ENCODE results near the gene IRS1.

The IRS1 gene

GRCh38 chr2:226763320-226763719, 36.3 kb downstream of the IRS1 start:
- no peaks in the 10 kb centered on the region for H3K4me1 ChIP-seq (ENCODE audit: control insufficient read depth, low read depth, low read length)
- no peak overlapping the region for H3K27ac ChIP-seq (ENCODE audit: low read length)
- H3K27me3 ChIP-seq (ENCODE audit: control insufficient read depth, insufficient read depth, low read length), result no peaks in the 10 kb centered on the region
- no peak overlapping the region for H3K4me3 ChIP-seq (ENCODE audit: low read length)
- H3K9me3 ChIP-seq (ENCODE audit: control insufficient read depth, low read depth, low read length), result no peaks in the 10 kb centered on the region
- no peaks in the 10 kb centered on the region for H3K36me3 ChIP-seq (ENCODE audit: control insufficient read depth, low read depth, low read length)
- no peak overlapping the region for H3K9ac ChIP-seq (ENCODE audit: low read length)

DNA sequence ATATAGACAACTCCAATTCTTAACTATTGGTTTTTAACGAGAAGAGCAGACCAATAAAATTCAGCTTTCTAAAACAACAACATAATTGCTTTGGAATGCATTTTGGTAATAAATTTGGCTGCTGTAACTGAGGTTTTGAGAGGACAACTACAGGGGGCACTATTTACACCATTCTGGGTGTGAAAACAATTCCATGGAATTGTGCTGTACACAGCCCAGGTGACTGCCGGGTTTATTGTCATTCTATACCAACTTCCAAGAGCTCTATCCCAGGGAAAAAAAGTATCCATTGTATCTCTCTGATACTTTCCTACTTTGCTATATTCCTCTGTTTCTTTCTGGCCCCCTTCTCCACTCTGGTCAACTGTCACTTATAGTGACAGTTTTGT, 38.4 kb downstream of the IRS1 start:
- H3K4me1 ChIP-seq (ENCODE audit: control insufficient read depth, low read depth, low read length), result peaks cover 2% of the 10 kb centered on the region
- no peak overlapping the region for H3K4me3 ChIP-seq (ENCODE audit: low read length)
- no peak overlapping the region for H3K27ac ChIP-seq (ENCODE audit: low read length)
- no peak overlapping the region for H3K9ac ChIP-seq (ENCODE audit: low read length)
- no peaks in the 10 kb centered on the region for H3K36me3 ChIP-seq (ENCODE audit: control insufficient read depth, low read depth, low read length)
- no peaks in the 10 kb centered on the region for H3K9me3 ChIP-seq (ENCODE audit: control insufficient read depth, low read depth, low read length)
- no peaks in the 10 kb centered on the region for H3K27me3 ChIP-seq (ENCODE audit: control insufficient read depth, insufficient read depth, low read length)

GRCh38 chr2:226760412-226761194, 39.0 kb downstream of the IRS1 start:
- no peak overlapping the region for H3K9ac ChIP-seq (ENCODE audit: low read length)
- no peaks in the 10 kb centered on the region for H3K27me3 ChIP-seq (ENCODE audit: control insufficient read depth, insufficient read depth, low read length)
- no peak overlapping the region for H3K27ac ChIP-seq (ENCODE audit: low read length)
- H3K9me3 ChIP-seq (ENCODE audit: control insufficient read depth, low read depth, low read length), result no peaks in the 10 kb centered on the region
- H3K4me1 ChIP-seq (ENCODE audit: control insufficient read depth, low read depth, low read length), result peaks cover 8% of the 10 kb centered on the region
- no peaks in the 10 kb centered on the region for H3K36me3 ChIP-seq (ENCODE audit: control insufficient read depth, low read depth, low read length)
- H3K4me3 ChIP-seq (ENCODE audit: low read length), result no peak overlapping the region

GRCh38 chr2:226759768-226760167, 39.9 kb downstream of the IRS1 start:
- Histone ChIP-seq H3K9me3 (ENCODE audit: control insufficient read depth, low read depth, low read length) (no peaks in the 10 kb centered on the region), H3K27me3 (ENCODE audit: control insufficient read depth, insufficient read depth, low read length) (no peaks in the 10 kb centered on the region), H3K4me1 (ENCODE audit: control insufficient read depth, low read depth, low read length) (peaks cover 8% of the 10 kb centered on the region), H3K4me3 (ENCODE audit: low read length) (no peak overlapping the region), H3K36me3 (ENCODE audit: control insufficient read depth, low read depth, low read length) (no peaks in the 10 kb centered on the region), H3K27ac (ENCODE audit: low read length) (no peak overlapping the region), H3K9ac (ENCODE audit: low read length) (no peak overlapping the region)

DNA sequence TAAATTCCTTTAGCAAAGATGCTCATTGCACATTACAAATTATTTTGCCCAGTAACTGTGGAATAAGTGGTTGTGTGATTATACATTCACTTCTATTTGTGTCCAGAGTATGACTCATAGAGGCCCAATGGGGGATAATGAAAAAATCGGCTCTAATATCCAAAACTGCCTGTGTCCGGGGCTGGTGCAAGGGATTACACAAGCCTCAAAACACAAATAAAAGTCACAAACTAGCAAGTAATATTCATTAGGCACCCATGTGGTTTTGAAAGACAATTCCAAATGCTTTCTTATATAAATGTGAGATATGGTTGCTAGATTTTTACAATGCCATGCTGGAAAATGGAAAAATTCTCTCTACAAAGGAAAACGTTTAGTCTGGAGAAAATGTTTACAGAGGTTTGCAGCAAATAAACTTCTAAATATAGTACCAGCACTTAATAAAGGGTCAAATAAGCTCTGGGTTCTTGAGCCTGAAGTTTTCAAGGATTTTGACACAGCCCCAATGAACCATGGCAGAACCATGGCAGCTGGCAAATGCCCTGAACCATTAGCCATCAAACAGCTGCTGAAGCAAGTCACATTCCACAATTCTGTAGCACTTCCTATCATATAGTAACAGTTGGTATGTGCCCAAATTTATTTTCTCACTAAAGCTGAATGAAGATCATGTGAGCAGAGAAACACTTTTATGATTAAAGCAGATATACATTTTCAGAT, 40.5 kb downstream of the IRS1 start:
- no peak overlapping the region for H3K4me3 ChIP-seq (ENCODE audit: low read length)
- H3K9me3 ChIP-seq (ENCODE audit: control insufficient read depth, low read depth, low read length), result no peaks in the 10 kb centered on the region
- H3K4me1 ChIP-seq (ENCODE audit: control insufficient read depth, low read depth, low read length), result peaks cover 8% of the 10 kb centered on the region
- no peaks in the 10 kb centered on the region for H3K36me3 ChIP-seq (ENCODE audit: control insufficient read depth, low read depth, low read length)
- H3K27me3 ChIP-seq (ENCODE audit: control insufficient read depth, insufficient read depth, low read length), result no peaks in the 10 kb centered on the region
- H3K9ac ChIP-seq (ENCODE audit: low read length), result no peak overlapping the region
- H3K27ac ChIP-seq (ENCODE audit: low read length), result no peak overlapping the region

DNA sequence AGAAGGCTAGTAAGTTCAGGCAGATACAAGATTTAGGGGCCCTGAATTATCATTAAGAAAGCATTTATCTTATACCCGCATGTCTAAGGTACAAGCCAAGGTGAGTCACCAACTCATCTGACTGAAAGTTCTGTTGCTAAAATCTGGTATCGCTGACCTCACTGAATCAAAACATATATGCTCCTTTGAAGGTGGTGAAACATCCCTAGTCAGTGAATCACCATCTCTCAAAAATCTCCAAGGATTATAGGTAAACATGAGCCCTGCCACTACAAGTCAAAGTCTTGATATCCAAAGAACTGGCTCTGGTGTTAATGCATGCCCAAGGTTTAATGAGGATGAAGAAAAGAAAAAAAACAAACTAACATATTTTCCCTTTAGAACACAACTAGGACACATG, 43.5 kb downstream of the IRS1 start:
- Histone ChIP-seq H3K9ac (ENCODE audit: low read length) (no peak overlapping the region), H3K36me3 (ENCODE audit: control insufficient read depth, low read depth, low read length) (no peaks in the 10 kb centered on the region), H3K27ac (ENCODE audit: low read length) (no peak overlapping the region), H3K4me3 (ENCODE audit: low read length) (no peak overlapping the region), H3K4me1 (ENCODE audit: control insufficient read depth, low read depth, low read length) (peaks cover 8% of the 10 kb centered on the region), H3K27me3 (ENCODE audit: control insufficient read depth, insufficient read depth, low read length) (no peaks in the 10 kb centered on the region), H3K9me3 (ENCODE audit: control insufficient read depth, low read depth, low read length) (no peaks in the 10 kb centered on the region)

GRCh38 chr2:226755631-226756030, 44.0 kb downstream of the IRS1 start:
- Histone ChIP-seq H3K4me1 (ENCODE audit: control insufficient read depth, low read depth, low read length) (peaks cover 8% of the 10 kb centered on the region), H3K27me3 (ENCODE audit: control insufficient read depth, insufficient read depth, low read length) (no peaks in the 10 kb centered on the region), H3K9me3 (ENCODE audit: control insufficient read depth, low read depth, low read length) (no peaks in the 10 kb centered on the region), H3K36me3 (ENCODE audit: control insufficient read depth, low read depth, low read length) (no peaks in the 10 kb centered on the region), H3K9ac (ENCODE audit: low read length) (no peak overlapping the region), H3K4me3 (ENCODE audit: low read length) (no peak overlapping the region), H3K27ac (ENCODE audit: low read length) (no peak overlapping the region)

DNA sequence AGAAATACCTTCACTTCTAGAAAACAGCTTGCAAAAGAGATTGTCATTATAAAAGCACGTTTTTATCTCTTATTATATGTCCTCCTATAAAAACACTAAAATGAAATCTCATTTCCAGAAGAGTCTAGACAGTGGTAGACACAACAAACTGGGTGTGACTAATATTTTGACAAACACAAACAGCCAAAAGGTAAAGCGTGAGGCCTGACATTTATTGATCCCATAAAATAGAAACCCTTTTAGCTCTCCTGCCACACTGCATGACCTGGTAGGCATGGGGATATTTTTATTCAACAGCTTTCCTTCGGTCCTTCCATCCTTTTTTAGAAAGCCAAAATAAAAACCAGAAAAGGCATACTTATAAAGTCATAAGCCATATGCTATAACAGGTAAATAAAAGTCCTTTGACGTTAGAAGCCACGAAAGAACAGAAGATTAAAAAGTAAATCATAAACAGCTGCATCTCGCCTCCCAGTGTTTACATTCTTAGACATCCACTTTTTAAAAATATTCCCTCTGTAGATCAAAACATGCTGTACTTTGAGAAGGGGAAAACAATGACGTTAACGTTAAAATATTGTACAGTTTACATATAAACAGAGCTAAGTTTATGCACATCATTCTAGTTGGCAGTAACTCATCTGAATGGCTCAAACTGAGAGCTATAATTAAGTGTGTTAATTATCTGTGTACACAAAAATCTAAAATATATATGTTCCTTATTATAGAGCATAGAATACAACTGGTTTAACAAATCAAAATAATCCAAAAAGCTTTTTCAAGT, 44.6 kb downstream of the IRS1 start:
- Histone ChIP-seq H3K9ac (ENCODE audit: low read length) (no peak overlapping the region), H3K27ac (ENCODE audit: low read length) (no peak overlapping the region), H3K36me3 (ENCODE audit: control insufficient read depth, low read depth, low read length) (no peaks in the 10 kb centered on the region), H3K4me3 (ENCODE audit: low read length) (no peak overlapping the region), H3K9me3 (ENCODE audit: control insufficient read depth, low read depth, low read length) (no peaks in the 10 kb centered on the region), H3K27me3 (ENCODE audit: control insufficient read depth, insufficient read depth, low read length) (no peaks in the 10 kb centered on the region), H3K4me1 (ENCODE audit: control insufficient read depth, low read depth, low read length) (peaks cover 8% of the 10 kb centered on the region)

DNA sequence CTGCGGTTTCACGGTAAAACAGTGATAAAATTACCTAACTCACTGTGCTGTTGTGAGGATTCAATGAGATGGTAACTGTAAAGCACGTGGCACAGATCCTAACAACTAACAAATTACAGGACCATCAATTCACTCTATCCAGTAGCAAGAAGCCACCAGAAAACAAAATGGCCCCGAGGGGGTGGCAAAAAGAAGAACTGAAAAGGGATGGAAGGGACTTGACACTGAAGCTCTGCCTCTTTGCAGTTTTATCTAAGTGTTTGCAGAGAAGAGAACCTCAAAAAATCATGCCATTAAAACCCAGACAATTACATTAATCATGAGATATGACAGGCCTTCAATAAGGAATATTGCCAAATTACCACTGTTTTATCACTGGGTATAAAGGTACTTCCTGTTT, 46.7 kb downstream of the IRS1 start:
- Histone ChIP-seq H3K36me3 (ENCODE audit: control insufficient read depth, low read depth, low read length) (no peaks in the 10 kb centered on the region), H3K4me1 (ENCODE audit: control insufficient read depth, low read depth, low read length) (peaks cover 8% of the 10 kb centered on the region), H3K4me3 (ENCODE audit: low read length) (no peak overlapping the region), H3K9ac (ENCODE audit: low read length) (no peak overlapping the region), H3K27me3 (ENCODE audit: control insufficient read depth, insufficient read depth, low read length) (no peaks in the 10 kb centered on the region), H3K27ac (ENCODE audit: low read length) (no peak overlapping the region), H3K9me3 (ENCODE audit: control insufficient read depth, low read depth, low read length) (no peaks in the 10 kb centered on the region)

DNA sequence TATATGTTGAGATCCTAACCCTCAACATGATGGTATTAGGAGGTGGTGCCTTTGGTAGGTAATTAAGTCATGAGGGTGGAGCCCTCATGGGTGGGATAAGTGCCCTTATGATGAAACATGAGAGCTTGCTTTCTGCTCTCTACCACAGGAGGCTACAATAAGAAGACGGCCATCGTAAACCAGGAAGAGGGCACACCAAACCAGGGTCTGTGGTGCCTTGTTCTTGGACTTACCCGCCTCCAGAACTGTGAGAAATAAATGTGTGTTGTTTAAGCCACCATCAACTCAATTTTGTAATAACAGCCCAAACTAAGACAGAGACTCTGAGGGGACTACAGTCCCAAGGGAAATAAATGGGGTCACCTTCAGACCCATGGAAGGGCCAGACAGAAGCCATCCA, 52.3 kb downstream of the IRS1 start:
- Histone ChIP-seq H3K4me1 (ENCODE audit: control insufficient read depth, low read depth, low read length) (no peaks in the 10 kb centered on the region), H3K9ac (ENCODE audit: low read length) (no peak overlapping the region), H3K9me3 (ENCODE audit: control insufficient read depth, low read depth, low read length) (no peaks in the 10 kb centered on the region), H3K27me3 (ENCODE audit: control insufficient read depth, insufficient read depth, low read length) (no peaks in the 10 kb centered on the region), H3K27ac (ENCODE audit: low read length) (no peak overlapping the region), H3K36me3 (ENCODE audit: control insufficient read depth, low read depth, low read length) (no peaks in the 10 kb centered on the region), H3K4me3 (ENCODE audit: low read length) (no peak overlapping the region)

GRCh38 chr2:226746196-226746800, 53.3 kb downstream of the IRS1 start:
- Histone ChIP-seq H3K27me3 (ENCODE audit: control insufficient read depth, insufficient read depth, low read length) (no peaks in the 10 kb centered on the region), H3K9ac (ENCODE audit: low read length) (no peak overlapping the region), H3K4me1 (ENCODE audit: control insufficient read depth, low read depth, low read length) (no peaks in the 10 kb centered on the region), H3K27ac (ENCODE audit: low read length) (no peak overlapping the region), H3K36me3 (ENCODE audit: control insufficient read depth, low read depth, low read length) (no peaks in the 10 kb centered on the region), H3K4me3 (ENCODE audit: low read length) (no peak overlapping the region), H3K9me3 (ENCODE audit: control insufficient read depth, low read depth, low read length) (no peaks in the 10 kb centered on the region)

All from iPS-18a (cell line).